ENCODE measurements around the gene ZNF281.

The ZNF281 gene

DNA sequence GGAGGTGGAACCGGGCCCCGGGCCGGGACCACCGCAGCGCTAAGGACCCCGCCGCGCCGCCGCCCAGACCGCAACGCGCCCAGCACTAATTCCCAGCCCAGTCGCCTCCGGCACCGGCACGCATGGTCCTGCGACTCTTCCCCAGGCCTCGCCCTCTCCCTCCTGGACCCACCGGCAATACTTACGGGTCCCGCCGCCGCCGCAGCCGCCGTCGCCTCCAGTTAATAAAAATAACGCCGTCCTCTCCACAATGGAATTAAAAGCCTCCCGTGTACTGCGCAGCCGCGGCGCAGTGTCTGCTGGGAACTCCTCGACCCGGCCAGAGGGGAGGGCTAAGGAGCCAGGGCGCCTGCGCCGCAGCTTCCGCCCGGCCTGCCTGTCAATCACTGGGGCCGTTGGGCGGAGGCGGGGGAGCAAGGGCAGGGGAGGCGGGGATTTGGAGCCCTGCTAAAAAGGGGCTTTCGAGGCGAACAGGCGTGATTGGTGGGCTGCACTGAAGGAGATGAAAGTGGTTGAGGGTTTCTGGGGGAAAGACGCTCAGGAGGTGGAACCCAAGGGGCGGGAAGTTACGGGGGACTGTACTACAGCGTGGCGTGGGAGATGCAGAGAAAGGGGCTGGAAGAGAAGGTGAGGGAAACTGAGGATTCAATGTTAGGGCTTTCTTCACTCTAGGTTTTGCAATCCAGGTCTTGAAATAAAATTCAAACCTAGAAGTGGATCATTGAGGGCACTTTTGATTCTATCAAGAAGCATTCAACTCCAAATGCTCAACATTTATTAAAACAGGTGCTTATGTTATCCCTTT, at the start of gene ZNF281:
Gene ZNF281, minus strand, starts transcription at position 276 of the 805 bp plus-strand sequence. CDS start 331 bp downstream, outside the sequence.
- TF ChIP-seq, protein P1, sequence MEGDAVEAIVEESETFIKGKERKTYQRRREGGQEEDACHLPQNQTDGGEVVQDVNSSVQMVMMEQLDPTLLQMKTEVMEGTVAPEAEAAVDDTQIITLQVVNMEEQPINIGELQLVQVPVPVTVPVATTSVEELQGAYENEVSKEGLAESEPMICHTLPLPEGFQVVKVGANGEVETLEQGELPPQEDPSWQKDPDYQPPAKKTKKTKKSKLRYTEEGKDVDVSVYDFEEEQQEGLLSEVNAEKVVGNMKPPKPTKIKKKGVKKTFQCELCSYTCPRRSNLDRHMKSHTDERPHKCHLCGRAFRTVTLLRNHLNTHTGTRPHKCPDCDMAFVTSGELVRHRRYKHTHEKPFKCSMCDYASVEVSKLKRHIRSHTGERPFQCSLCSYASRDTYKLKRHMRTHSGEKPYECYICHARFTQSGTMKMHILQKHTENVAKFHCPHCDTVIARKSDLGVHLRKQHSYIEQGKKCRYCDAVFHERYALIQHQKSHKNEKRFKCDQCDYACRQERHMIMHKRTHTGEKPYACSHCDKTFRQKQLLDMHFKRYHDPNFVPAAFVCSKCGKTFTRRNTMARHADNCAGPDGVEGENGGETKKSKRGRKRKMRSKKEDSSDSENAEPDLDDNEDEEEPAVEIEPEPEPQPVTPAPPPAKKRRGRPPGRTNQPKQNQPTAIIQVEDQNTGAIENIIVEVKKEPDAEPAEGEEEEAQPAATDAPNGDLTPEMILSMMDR (IDR thresholded peaks at IDR 0.05; ENCODE audit: extremely low read depth, missing control alignments), result no peak
- peak; percentile 98 for DNase-seq (ENCODE audit: low spot score)

- TF ChIP-seq, protein P1 (IDR thresholded peaks at IDR 0.05; ENCODE audit: extremely low read depth, missing control alignments), result no peak
- DNase-seq (ENCODE audit: low spot score), result no peak
These were observed 48.9 kb upstream of the ZNF281 start for GRCh38 chr1:200458780-200459179.

GRCh38 chr1:200457810-200458209, 48.0 kb upstream of the ZNF281 start:
- TF ChIP-seq, protein P1 (IDR thresholded peaks at IDR 0.05; ENCODE audit: extremely low read depth, missing control alignments), result no peak
- DNase-seq (ENCODE audit: low spot score), result no peak

GRCh38 chr1:200454425-200454824, 44.6 kb upstream of the ZNF281 start:
- DNase-seq (ENCODE audit: low spot score), result no peak
- TF ChIP-seq, protein P1 (IDR thresholded peaks at IDR 0.05; ENCODE audit: extremely low read depth, missing control alignments), result no peak

DNA sequence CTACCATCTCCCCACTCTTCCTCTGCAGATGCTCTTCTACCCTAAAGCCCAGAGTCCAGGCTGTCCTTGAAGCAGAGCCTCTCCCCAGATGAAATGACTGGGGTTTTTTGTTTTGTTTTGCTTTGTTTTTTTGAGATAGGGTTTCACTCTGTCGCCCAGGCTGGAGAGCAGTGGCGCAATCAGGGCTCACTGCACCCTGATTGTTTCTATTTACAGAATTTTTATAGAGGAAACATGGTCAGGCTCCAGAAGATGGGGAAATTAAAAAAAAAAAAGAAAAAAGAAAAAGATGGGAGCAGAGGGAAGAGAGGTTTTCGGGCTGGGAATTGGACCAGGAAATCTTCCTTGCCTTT, 43.7 kb upstream of the ZNF281 start:
- TF ChIP-seq, protein P1 (IDR thresholded peaks at IDR 0.05; ENCODE audit: extremely low read depth, missing control alignments), result no peak
- no peak for DNase-seq (ENCODE audit: low spot score)

- DNase-seq (ENCODE audit: low spot score), result no peak
- TF ChIP-seq, protein P1 (IDR thresholded peaks at IDR 0.05; ENCODE audit: extremely low read depth, missing control alignments), result no peak
These were observed 43.2 kb upstream of the ZNF281 start for GRCh38 chr1:200452850-200453552.

Data from GM20000 (cell line).